CD14-positive monocyte (primary cell): ENCODE results near the gene MXRA7. TPM values are rescaled to one million over a fixed set of nuclear protein-coding genes. Genes with fewer than 3 reads are reported as not detected.

Experiments
- DNase-seq, 3 donors: peaks; one replicate each; pipeline ENCODE4 v3.0.0-alpha.2; 2011 to 2022
- H2AFZ ChIP-seq: 2 replicates; pipeline ENCODE4 v1.6.0; 2012; ENCODE audit warnings: mild to moderate bottlenecking, low read depth, low read length, inconsistent platforms; ENCODE audit not compliant: insufficient read depth, poor library complexity, severe bottlenecking
- H3K27ac ChIP-seq, 2 donors: 1 replicate in 1 of 2; 2 replicates in 1 of 2; pipeline ENCODE4 v1.5.1; 2012 to 2013; ENCODE audit warnings: low read length in 2 of 2, control low read depth in 1 of 2, inconsistent platforms in 1 of 2, low read depth in 1 of 2, mild to moderate bottlenecking in 1 of 2
- H3K27me3 ChIP-seq, 2 donors: one replicate each; pipeline versions ENCODE4 v1.6.0 to v1.6.1; 2011 to 2013; ENCODE audit warnings: low read length in 2 of 2; ENCODE audit not compliant: control insufficient read depth in 2 of 2, insufficient read depth in 2 of 2
- H3K36me3 ChIP-seq, 2 donors: replicated peaks in 1 of 2; 1 replicate in 1 of 2; 2 replicates in 1 of 2; pipeline versions ENCODE4 v1.5.1 to v1.6.1; 2012 to 2013; ENCODE audit warnings: low read length in 2 of 2, control low read depth in 1 of 2, inconsistent platforms in 1 of 2, mild to moderate bottlenecking in 1 of 2; ENCODE audit not compliant: insufficient read depth in 2 of 2, control insufficient read depth in 1 of 2
- H3K4me1 ChIP-seq, 2 donors: 1 replicate in 1 of 2; 2 replicates in 1 of 2; pipeline versions ENCODE4 v1.5.1 to v1.6.1; 2012 to 2013; ENCODE audit warnings: low read length in 2 of 2, control low read depth in 1 of 2, inconsistent platforms in 1 of 2, mild to moderate bottlenecking in 1 of 2, moderate library complexity in 1 of 2; ENCODE audit not compliant: insufficient read depth in 2 of 2, control insufficient read depth in 1 of 2
- H3K4me2 ChIP-seq: replicated peaks from 2 replicates; pipeline ENCODE3; 2012; ENCODE audit warnings: low read length, moderate library complexity, mild to moderate bottlenecking; ENCODE audit not compliant: poor library complexity, severe bottlenecking; ENCODE audit errors: extremely low read depth
- H3K4me3 ChIP-seq, 3 experiments: fragments of 200-600 bp in 1 of 3; sonication (generic) in 1 of 3; replicated peaks in 1 of 3; 1 replicate in 2 of 3; 2 replicates in 1 of 3; pipeline ENCODE4 v1.5.1; 2011 to 2013; ENCODE audit warnings: low read length in 3 of 3, mild to moderate bottlenecking in 3 of 3, control low read depth in 2 of 3, low read depth in 2 of 3, inconsistent platforms in 1 of 3, moderate library complexity in 1 of 3
- H3K79me2 ChIP-seq: 2 replicates; pipeline ENCODE4 v1.6.0; 2012; ENCODE audit warnings: mild to moderate bottlenecking, control low read depth, inconsistent platforms, low read length, moderate library complexity; ENCODE audit not compliant: insufficient read depth
- H3K9ac ChIP-seq: 2 replicates; pipeline ENCODE4 v1.6.0; 2017; ENCODE audit warnings: low read length, mild to moderate bottlenecking; ENCODE audit not compliant: insufficient read depth, poor library complexity, severe bottlenecking
- H3K9me3 ChIP-seq, 2 donors: replicated peaks in 1 of 2; 1 replicate in 1 of 2; 2 replicates in 1 of 2; pipeline versions ENCODE4 v1.5.1 to v1.6.1; 2012 to 2013; ENCODE audit warnings: low read length in 2 of 2, control low read depth in 1 of 2; ENCODE audit not compliant: control insufficient read depth in 1 of 2, insufficient read depth in 1 of 2
- H4K20me1 ChIP-seq: 2 replicates; pipeline ENCODE4 v1.6.0; 2012; ENCODE audit warnings: mild to moderate bottlenecking, low read length, control low read depth, moderate library complexity; ENCODE audit not compliant: insufficient read depth
- H3K27ac Mint-ChIP-seq, 7 donors: one replicate each; pipeline ENCODE4 v1.8.0; 2020; ENCODE audit warnings: mild to moderate bottlenecking in 7 of 7, mixed read lengths in 7 of 7, moderate library complexity in 6 of 7, inconsistent platforms in 2 of 7
- H3K27me3 Mint-ChIP-seq, 3 donors: one replicate each; pipeline ENCODE4 v1.8.0; 2021 to 2022; ENCODE audit warnings: low read depth in 3 of 3, mild to moderate bottlenecking in 3 of 3, mixed read lengths in 3 of 3, moderate library complexity in 3 of 3, inconsistent platforms in 1 of 3
- H3K36me3 Mint-ChIP-seq, 2 donors: one replicate each; pipeline ENCODE4 v1.8.0; 2020; ENCODE audit warnings: mixed read lengths in 2 of 2, inconsistent platforms in 1 of 2, mild to moderate bottlenecking in 1 of 2
- H3K4me1 Mint-ChIP-seq: one replicate; pipeline ENCODE4 v1.8.0; 2020; ENCODE audit warnings: mild to moderate bottlenecking, mixed read lengths
- H3K4me3 Mint-ChIP-seq, 2 donors: one replicate each; pipeline ENCODE4 v1.8.0; 2020; ENCODE audit warnings: mild to moderate bottlenecking in 2 of 2, mixed read lengths in 2 of 2, moderate library complexity in 1 of 2
- H3K9me3 Mint-ChIP-seq, 7 donors: one replicate each; pipeline ENCODE4 v1.8.0; 2020 to 2022; ENCODE audit warnings: mixed read lengths in 7 of 7, mild to moderate bottlenecking in 6 of 7, moderate library complexity in 6 of 7, inconsistent platforms in 2 of 7
- WGBS: methylation state at CpG from one replicate; pipeline ENCODE4 v1.1.5; 2013; ENCODE audit warnings: missing lambda C conversion rate; ENCODE audit not compliant: insufficient coverage; 5-methylcytosine and 5-hydroxymethylcytosine counted together
- intact Hi-C, 2 donors: fragments of 100-400 bp; cut with micrococcal nuclease; formaldehyde crosslinking; loops; one replicate each; pipeline versions ENCODE4 v1.15.0 to v1.15.1; 2023
- polyA plus RNA-seq, 3 donors: library from polyadenylated mRNA; depleted of rRNA in 1 of 3; unstranded in 2 of 3; stranded (reverse) in 1 of 3; fragments of 300-500 nt in 2 of 3; fragments of >200 nt in 1 of 3; fragmentation: Illumina TruSeq in 2 of 3; gene quantifications; 1 replicate in 2 of 3; 2 replicates in 1 of 3; pipeline ENCODE4 v1.2.3, GENCODE V29; 2012 to 2021
- TF ChIP-seq, protein P1 (sequence below): fragments of 200-600 bp; IDR thresholded peaks from one replicate; pipeline ENCODE4 v1.8.0; 2022; ENCODE audit warnings: antibody characterized with exemption, mild to moderate bottlenecking

Gene MXRA7
- polyA plus RNA-seq, 3 donors: 0.13 to 0.81 (median 0.30) TPM

- DNase-seq: no peak
- Histone ChIP-seq H3K4me3 (no peak overlapping the region), H3K4me2 (no peak overlapping the region), H3K27me3 (no peaks in the 10 kb centered on the region), H4K20me1 (no peaks in the 10 kb centered on the region), H3K9ac (no peak overlapping the region), H3K79me2 (no peaks in the 10 kb centered on the region), H3K27ac (no peak overlapping the region), H3K4me1 (no peaks in the 10 kb centered on the region), H2AFZ (no peak overlapping the region), H3K9me3 (no peaks in the 10 kb centered on the region), H3K36me3 (no peaks in the 10 kb centered on the region)
- intact Hi-C loops: loop anchor here in 1 of 2 donors (10.0 kb wide), 1 partner anchor 177 kb away; no protein-coding TSS in a partner anchor
- Mint-ChIP-seq H3K4me3 (no peak overlapping the region), H3K27ac (no peak overlapping the region), H3K27me3 (peaks cover 0 to 9% (median 8%) of the 10 kb centered on the region in 3 donors), H3K36me3 (no peaks in the 10 kb centered on the region), H3K4me1 (peaks cover 3% of the 10 kb centered on the region), H3K9me3 (no peaks in the 10 kb centered on the region)
- TF ChIP-seq, protein P1, sequence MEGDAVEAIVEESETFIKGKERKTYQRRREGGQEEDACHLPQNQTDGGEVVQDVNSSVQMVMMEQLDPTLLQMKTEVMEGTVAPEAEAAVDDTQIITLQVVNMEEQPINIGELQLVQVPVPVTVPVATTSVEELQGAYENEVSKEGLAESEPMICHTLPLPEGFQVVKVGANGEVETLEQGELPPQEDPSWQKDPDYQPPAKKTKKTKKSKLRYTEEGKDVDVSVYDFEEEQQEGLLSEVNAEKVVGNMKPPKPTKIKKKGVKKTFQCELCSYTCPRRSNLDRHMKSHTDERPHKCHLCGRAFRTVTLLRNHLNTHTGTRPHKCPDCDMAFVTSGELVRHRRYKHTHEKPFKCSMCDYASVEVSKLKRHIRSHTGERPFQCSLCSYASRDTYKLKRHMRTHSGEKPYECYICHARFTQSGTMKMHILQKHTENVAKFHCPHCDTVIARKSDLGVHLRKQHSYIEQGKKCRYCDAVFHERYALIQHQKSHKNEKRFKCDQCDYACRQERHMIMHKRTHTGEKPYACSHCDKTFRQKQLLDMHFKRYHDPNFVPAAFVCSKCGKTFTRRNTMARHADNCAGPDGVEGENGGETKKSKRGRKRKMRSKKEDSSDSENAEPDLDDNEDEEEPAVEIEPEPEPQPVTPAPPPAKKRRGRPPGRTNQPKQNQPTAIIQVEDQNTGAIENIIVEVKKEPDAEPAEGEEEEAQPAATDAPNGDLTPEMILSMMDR: no peak
- 97% methylated on average over 10 of the region's 11 CpGs for WGBS
Observed at GRCh38 chr17:76701471-76701967, 9.2 kb downstream of the MXRA7 start.

- no peak overlapping the region for H3K4me2 ChIP-seq
- H3K9ac ChIP-seq: no peak overlapping the region
- H4K20me1 ChIP-seq: no peaks in the 10 kb centered on the region
- peak overlapping the region in 1 of 7 donors; percentile 21 for H3K27ac Mint-ChIP-seq
- H3K4me1 Mint-ChIP-seq: peaks cover 4% of the 10 kb centered on the region
- H3K9me3 Mint-ChIP-seq: no peaks in the 10 kb centered on the region
- no peak for DNase-seq
- H3K27ac ChIP-seq: no peak overlapping the region
- H3K4me3 ChIP-seq: no peak overlapping the region
- H3K27me3 Mint-ChIP-seq: peaks cover 0 to 9% (median 8%) of the 10 kb centered on the region in 3 donors
- H3K36me3 Mint-ChIP-seq: no peaks in the 10 kb centered on the region
- TF ChIP-seq, protein P1: no peak
- no peak overlapping the region for H2AFZ ChIP-seq
- intact Hi-C loops: loop anchor here in 1 of 2 donors (10.0 kb wide), 1 partner anchor 176 kb away; no protein-coding TSS in a partner anchor
- H3K79me2 ChIP-seq: no peaks in the 10 kb centered on the region
- H3K27me3 ChIP-seq: no peaks in the 10 kb centered on the region
- H3K36me3 ChIP-seq: no peaks in the 10 kb centered on the region
- H3K9me3 ChIP-seq: no peaks in the 10 kb centered on the region
- H3K4me3 Mint-ChIP-seq: no peak overlapping the region
- WGBS: 96% methylated on average over 29 of the region's 33 CpGs
- no peaks in the 10 kb centered on the region for H3K4me1 ChIP-seq
Observed at GRCh38 chr17:76700617-76701470, 9.9 kb downstream of the MXRA7 start.
